Measurements from ENCODE around the gene NEDD4L. TPM values are rescaled to one million over a fixed set of nuclear protein-coding genes. Genes with fewer than 3 reads are reported as not detected.

Gene NEDD4L
- total RNA-seq, 1 donor from 2014 or later: 95.9 TPM

DNA sequence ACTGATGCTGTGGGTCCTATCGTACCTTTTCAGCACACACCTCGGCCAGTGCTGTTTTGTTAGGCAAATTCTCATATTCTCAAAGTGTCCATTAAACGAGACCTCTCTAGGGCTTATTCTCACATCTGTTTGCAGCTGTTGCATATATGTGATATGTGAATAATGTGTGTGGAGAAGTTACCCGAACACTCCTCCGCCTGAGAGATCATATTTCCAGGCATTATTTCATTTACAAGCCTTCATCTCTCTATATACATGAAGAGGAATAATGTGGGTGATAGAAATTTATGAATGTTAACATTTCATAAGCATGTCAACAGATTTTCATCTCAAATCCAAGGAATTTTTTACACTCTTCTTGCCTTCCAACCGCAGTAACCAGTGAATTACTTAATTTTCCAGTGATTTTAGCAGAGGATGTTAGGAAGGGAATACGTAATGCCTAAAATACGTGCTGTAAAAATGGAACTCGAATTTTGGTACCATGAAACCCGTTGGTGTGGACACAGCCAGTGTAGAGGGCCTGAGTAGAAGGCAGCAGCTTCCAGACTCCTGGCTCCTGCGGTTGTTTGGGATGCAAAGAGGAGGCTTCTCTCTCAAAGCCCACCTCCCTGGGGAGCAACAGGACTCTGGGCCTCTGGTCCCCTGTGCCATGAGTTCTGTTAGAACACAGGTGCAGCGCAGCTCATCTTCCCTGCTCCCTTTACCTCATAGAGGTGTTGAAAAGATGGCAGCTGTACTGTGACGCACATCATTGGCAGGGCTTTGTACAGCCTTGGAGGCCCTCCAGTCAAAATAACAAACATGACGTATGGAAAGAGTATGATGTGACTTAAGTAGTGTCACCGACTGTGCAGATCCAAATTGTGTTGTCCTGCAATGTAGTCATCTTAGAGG is 280.1 kb downstream of the NEDD4L start:
- TF ChIP-seq, protein P1, sequence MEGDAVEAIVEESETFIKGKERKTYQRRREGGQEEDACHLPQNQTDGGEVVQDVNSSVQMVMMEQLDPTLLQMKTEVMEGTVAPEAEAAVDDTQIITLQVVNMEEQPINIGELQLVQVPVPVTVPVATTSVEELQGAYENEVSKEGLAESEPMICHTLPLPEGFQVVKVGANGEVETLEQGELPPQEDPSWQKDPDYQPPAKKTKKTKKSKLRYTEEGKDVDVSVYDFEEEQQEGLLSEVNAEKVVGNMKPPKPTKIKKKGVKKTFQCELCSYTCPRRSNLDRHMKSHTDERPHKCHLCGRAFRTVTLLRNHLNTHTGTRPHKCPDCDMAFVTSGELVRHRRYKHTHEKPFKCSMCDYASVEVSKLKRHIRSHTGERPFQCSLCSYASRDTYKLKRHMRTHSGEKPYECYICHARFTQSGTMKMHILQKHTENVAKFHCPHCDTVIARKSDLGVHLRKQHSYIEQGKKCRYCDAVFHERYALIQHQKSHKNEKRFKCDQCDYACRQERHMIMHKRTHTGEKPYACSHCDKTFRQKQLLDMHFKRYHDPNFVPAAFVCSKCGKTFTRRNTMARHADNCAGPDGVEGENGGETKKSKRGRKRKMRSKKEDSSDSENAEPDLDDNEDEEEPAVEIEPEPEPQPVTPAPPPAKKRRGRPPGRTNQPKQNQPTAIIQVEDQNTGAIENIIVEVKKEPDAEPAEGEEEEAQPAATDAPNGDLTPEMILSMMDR (conservative IDR thresholded peaks at IDR 0.05; ENCODE audit: low read depth, low read length): no peak
- no peak for DNase-seq (ENCODE audit: low read depth)
- no peak overlapping the region for H3K4me3 ChIP-seq (ENCODE audit: low read depth, low read length)

DNA sequence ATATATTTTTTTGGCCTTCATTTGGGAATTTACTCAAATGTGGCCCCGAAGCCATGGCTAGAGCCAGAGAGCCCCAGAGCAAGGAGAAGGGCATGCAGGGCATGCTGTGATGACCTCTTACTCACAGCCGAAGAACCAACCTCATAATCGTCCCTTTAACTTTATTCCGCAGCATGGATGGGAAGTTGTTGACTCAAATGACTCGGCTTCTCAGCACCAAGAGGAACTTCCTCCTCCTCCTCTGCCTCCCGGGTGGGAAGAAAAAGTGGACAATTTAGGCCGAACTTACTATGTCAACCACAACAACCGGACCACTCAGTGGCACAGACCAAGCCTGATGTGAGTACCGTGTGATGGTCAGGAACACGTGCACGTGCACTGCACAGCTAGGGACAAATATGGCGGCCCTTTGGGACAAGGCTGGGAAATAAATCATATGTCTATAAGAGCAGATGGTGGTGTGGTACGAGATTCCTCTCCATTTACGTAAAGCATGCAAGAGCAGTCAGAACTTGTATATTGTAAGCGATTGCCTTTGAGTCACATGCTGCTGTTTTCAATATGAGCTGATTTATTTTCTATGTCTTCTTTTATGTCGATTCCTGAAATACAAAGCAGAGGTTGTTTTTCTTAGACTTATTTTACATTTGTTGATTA is 280.9 kb downstream of the NEDD4L start:
- no peak overlapping the region for H3K4me3 ChIP-seq (ENCODE audit: low read depth, low read length)
- TF ChIP-seq, protein P1 (conservative IDR thresholded peaks at IDR 0.05; ENCODE audit: low read depth, low read length): no peak
- no peak for DNase-seq (ENCODE audit: low read depth)

DNA sequence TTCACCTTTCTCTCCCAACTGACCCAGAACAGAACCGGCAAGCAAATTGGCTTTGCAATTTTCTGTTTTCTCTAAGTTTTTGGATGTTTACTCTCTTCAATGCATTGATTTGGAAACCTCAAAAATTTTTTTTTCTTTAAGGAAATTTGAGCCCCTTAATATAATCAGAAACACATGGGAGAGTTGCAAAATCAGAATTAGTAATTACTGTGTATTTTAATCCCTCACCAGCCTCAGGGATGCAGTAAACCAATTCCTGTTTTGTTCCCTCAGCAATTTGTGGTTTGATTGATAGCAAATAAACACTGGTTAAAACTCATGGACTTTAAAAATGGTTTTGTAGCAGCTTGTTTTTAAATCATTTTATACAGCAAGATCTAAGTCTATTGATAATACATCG is 281.5 kb downstream of the NEDD4L start:
- TF ChIP-seq, protein P1 (conservative IDR thresholded peaks at IDR 0.05; ENCODE audit: low read depth, low read length): no peak
- no peak for DNase-seq (ENCODE audit: low read depth)
- H3K4me3 ChIP-seq (ENCODE audit: low read depth, low read length): no peak overlapping the region

DNA sequence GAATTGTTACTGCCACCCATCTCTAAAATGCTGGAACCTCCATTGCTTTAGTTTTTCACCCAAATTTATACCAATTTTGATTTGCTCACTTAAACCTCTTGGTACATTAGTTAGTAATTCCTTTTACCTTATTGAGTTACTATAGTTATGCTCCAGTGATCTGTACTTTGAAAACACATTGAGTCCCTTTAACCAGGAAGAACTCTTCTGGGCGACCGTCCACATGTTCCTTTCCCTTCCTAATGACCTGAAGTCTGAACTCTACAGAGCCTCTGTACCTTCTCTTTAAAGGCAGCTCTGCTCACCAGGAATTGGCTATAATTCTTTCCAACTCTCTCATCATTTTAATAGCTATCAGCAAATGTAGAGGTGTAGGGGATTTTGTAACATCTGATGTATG is 290.0 kb downstream of the NEDD4L start:
- TF ChIP-seq, protein P1 (conservative IDR thresholded peaks at IDR 0.05; ENCODE audit: low read depth, low read length): no peak
- no peak overlapping the region for H3K4me3 ChIP-seq (ENCODE audit: low read depth, low read length)
- DNase-seq (ENCODE audit: low read depth): no peak

DNA sequence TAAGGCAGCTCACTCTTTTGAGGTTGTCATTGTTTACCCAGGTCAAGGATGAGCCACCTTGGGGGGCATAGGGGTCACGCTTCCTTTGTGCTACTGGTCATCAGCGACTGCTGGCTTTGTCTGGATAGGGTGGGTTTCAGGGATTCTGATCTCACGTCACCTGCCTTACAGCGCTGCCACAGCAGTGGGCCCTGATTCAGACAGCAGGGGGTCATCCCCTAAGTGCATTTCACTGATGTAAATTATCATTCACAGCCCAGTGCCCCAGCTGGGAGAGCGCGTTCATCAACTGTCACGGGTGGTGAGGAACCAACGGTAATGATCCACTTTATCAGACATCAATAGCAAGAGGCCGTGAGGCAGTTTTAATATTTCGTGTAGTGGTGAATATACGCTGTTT is 291.2 kb downstream of the NEDD4L start:
- no peak for DNase-seq (ENCODE audit: low read depth)
- H3K4me3 ChIP-seq (ENCODE audit: low read depth, low read length): no peak overlapping the region
- TF ChIP-seq, protein P1 (conservative IDR thresholded peaks at IDR 0.05; ENCODE audit: low read depth, low read length): no peak

DNA sequence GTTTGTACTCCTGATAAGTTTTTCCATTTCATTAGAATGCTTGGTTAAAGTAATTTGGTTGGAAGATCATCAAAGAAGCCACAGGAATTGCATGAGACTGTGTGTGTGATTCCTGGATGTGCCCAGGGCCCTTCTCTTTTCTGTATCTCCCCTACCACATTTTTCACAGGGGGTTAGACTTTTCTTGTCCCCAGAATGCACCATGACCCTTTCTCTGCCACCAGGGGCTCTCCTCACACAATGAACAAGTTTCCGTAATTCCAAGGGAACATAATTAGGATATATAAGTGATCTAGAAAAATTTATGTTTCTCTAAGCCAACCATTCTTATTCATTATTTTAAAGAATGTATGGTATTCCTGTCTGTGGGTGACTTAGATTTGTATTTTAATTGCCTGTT is 291.8 kb downstream of the NEDD4L start:
- no peak for DNase-seq (ENCODE audit: low read depth)
- no peak overlapping the region for H3K4me3 ChIP-seq (ENCODE audit: low read depth, low read length)
- TF ChIP-seq, protein P1 (conservative IDR thresholded peaks at IDR 0.05; ENCODE audit: low read depth, low read length): peak; percentile 9

All from epithelial cell of proximal tubule (primary cell).